HG02970 (cell line): ENCODE measurements around the gene CELF5.

ENCODE experiments used
- ATAC-seq: cut with Tn5 transposase; IDR thresholded peaks from one replicate; pipeline ENCODE4 v1.9.1; 2021; ENCODE audit warnings: mild to moderate bottlenecking, moderate library complexity, moderate number of reproducible peaks; ENCODE audit not compliant: unreplicated experiment, low FRiP score

The CELF5 gene

DNA sequence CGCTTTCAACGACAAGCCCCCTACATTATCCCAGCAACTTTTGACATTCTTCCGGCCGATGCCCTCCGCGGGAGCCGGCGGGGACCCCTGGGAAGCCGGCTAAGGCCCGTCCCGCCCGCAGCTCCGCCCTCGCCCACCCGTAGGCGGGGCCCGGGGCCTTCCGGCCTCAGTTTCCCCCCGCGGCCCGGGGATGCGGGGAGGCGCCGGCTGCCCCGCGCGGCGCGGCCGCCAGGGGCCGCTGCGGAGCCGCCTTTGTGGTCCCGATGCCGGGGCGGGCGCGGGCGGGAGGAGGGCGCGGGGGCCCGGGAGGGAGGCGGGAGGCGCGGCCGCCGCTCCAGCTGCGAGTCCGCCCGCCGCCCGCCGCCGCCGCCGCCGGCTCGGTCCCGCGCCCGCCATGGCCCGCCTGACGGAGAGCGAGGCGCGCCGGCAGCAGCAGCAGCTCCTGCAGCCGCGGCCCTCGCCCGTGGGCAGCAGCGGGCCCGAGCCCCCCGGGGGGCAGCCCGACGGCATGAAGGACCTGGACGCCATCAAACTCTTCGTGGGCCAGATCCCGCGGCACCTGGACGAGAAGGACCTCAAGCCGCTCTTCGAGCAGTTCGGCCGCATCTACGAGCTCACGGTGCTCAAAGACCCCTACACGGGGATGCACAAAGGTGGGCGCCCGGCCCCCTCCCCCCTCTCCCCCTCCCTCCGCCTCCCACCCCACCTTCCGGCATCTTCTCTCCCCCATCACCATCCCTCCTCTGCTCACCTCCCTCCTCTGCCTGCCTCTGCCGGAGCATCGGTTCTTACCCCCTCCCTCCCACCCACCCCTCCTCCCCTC, at the start of gene CELF5:
Gene CELF5 (plus strand): TSS at position 316 of the 823 bp plus-strand sequence. CDS start 79 bp downstream, at position 395.
- ATAC-seq, result no peak

DNA sequence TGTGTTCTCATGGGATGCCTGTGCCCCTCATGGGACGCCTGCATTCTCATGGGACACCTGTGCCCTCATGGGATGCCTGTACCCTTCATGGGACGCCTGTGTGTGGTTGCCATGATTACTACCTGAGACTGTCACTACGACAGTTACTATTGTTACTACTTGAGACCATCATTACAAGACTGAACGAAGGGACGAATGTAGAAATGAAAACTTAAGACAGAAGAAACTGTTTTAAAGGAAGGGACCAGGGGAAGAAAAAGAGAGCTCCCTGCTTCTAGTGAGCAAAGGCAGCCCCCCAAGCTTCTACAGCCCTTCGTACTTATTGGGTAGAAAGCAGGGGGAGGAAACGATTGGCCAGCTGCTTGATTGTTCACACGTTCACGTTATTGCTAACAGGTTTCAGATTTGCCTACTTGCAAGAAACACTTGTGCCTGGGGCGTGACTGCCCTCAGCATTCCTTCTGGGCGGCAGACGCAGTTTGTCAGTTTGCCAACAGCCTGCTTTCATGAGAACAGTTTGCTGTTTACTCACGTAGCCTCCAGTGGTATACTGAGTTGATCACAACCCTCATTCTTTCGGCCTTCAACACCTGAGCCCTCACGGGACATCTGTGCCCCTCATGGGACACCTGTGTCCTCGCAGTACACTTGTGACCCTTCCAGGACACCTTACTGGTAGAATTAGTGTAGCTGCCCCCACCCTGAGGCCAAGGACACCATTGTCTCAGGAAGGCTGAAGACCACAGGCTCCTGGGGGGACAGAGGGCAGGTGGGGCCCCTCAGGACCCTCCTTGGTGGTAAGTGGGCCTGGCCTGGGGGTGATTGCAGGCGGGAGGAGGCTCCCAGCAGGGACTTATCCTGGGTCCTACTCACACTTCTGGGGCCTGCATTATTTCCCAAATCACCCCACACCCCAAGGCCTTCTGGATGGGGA, 48.4 kb upstream of the CELF5 start:
- no peak for ATAC-seq

DNA sequence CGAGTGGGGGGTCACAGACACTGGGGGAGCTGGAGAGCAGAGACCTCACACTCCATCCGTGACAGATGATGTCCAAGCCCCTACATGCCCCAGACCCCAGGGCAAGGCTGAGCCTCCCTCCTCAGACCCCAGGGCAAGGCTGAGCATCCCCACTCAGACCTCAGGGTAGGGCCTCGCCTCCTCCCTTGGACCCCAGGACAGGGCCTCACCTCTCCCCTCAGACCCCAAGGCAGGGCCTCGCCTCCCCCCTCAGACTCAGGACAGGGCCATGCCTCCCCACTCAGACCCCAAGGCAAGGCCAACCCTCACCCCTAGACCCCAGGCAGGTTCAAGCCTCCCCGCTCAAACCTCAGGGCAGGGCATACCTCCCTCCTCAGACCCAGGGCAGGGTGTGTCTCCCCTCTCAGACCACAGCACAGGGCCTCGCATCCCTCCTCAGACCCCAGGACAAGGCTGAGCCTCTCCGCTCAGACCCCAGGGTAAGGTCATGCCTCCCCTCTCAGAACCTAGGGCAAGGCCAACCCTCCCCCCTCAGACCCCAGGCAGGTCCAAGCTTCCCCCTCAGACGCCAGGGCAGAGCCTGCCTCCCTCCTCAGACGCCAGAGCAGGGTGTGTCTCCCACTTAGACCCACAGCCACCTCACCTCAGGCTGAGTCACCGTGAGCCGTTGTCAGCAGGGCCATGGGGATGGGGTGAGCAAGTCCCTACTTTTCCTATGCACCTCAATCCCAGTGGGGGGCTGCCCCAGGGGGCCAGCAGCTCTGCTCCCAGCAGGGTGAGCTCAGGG, 47.6 kb upstream of the CELF5 start:
- no peak for ATAC-seq

DNA sequence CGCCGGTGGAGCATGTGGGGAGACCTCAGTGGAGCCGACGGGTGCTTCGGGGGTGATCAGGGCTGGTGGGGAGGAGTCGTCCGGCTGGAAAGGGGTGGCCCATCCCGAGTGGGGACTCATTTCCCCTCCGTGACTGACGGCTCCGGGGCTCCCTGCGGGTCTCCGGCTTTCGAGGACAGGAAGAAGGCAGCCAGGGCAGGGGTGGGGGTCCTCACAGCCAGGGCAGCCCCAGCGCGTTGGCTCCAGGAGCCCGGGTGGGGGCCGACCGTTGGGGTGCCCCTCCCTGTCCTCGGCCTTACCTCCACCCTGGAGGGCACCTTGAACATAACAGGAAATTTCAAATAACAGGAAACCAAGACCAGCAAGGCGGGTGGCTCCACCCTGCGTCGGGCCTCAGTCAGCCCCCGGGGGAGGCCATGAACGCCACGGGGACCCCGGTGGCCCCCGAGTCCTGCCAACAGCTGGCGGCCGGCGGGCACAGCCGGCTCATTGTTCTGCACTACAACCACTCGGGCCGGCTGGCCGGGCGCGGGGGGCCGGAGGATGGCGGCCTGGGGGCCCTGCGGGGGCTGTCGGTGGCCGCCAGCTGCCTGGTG, 46.0 kb upstream of the CELF5 start, which contains the start of gene S1PR4:
Gene S1PR4 (plus strand): TSS at position 393 of the 596 bp plus-strand sequence. CDS start 24 bp downstream, at position 417.
- ATAC-seq, result no peak

DNA sequence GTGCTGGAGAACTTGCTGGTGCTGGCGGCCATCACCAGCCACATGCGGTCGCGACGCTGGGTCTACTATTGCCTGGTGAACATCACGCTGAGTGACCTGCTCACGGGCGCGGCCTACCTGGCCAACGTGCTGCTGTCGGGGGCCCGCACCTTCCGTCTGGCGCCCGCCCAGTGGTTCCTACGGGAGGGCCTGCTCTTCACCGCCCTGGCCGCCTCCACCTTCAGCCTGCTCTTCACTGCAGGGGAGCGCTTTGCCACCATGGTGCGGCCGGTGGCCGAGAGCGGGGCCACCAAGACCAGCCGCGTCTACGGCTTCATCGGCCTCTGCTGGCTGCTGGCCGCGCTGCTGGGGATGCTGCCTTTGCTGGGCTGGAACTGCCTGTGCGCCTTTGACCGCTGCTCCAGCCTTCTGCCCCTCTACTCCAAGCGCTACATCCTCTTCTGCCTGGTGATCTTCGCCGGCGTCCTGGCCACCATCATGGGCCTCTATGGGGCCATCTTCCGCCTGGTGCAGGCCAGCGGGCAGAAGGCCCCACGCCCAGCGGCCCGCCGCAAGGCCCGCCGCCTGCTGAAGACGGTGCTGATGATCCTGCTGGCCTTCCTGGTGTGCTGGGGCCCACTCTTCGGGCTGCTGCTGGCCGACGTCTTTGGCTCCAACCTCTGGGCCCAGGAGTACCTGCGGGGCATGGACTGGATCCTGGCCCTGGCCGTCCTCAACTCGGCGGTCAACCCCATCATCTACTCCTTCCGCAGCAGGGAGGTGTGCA, 45.3 kb upstream of the CELF5 start:
- ATAC-seq, result no peak

- ATAC-seq, result no peak
Measured at GRCh38 chr19:3179739-3180293, 44.6 kb upstream of the CELF5 start.

DNA sequence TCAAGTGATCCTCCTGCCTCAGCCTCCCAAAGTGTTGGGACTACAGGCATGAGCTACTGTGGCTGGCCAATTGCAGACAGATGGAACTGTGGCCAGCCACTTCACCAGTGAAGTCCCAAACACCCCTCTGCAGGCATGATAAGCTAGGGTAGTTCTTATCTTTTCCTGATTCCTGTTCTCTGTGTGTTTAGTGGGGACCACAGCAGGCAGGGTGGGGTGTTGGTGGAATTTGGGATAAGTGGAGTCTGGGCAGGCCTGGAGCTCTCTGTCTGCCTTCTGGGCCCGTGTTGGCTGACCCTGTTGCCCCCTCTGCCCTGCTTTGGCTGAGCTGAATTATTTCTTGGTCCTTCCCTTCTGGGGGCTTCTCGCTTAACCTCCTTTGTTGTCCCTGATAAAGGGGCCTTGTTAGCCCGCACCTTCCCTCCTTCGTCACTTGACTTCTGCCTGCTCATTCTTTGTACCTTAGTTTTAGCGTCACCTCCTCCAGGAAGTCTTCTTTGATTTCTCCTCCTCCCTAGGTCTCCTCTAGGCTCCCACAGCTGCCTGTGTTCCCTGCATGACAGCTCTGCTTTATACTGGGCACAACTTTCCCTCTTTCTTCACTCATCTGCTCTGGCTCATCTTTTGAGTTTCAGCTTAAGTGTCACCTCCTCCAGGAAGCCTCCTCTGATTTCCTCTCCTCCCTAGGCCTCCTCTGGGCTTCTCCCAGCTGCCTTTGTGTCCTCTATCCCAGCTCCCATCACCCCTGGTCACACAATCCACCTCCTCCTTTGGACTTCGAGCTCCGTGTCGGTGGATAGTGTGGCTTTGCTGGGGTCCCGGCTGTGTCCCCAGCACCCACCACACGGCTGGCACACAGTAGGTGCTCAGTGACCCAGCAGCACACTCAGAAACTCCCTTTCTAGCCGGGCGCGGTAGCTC, 40.5 kb upstream of the CELF5 start:
- ATAC-seq, result no peak

- ATAC-seq, result peak; percentile 30
Measured at GRCh38 chr19:3184847-3185460, 39.5 kb upstream of the CELF5 start.

DNA sequence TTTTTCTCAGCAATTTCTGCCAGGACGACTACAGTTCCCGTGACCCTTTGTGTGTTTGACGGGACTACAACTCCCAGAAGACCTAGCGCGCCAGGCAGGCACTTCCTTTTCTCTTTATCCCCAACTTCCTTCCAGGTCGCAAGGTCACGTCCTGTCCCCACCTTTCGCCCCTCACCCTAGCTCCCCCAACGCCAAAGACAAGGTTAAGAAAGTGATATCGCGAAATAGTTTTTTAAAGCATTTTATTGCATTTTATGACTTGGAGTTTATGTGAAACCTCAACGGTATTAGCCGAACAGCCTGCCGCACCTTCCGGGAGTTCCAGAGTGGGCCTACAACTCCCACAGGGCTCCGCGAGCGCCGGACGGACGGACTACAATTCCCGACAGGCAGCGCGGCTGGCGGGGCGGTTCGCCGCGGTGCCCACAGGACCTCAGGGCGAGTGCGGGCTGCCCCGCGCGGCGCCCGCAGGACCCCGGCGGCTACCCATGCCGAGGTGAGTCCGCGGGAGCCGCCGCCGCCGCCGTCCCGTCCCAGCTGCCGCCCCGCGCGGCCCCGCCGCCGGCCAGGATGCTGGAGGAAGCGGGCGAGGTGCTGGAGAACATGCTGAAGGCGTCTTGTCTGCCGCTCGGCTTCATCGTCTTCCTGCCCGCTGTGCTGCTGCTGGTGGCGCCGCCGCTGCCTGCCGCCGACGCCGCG, 38.9 kb upstream of the CELF5 start, which contains the start of gene NCLN:
Gene NCLN (plus strand): TSS at position 470 of the 699 bp plus-strand sequence. CDS start 101 bp downstream, at position 571.
- peak; percentile 77 for ATAC-seq

GRCh38 chr19:3186160-3186688, 38.2 kb upstream of the CELF5 start:
- ATAC-seq, result no peak

GRCh38 chr19:3186891-3187661, 37.4 kb upstream of the CELF5 start:
- no peak for ATAC-seq

- no peak for ATAC-seq
Measured at GRCh38 chr19:3187662-3188511, 36.6 kb upstream of the CELF5 start.

- ATAC-seq, result no peak
Measured at GRCh38 chr19:3188627-3189596, 35.5 kb upstream of the CELF5 start.
